Stimulated activated CD8-positive, alpha-beta memory T cell treated with anti-CD3 and anti-CD28 coated beads, Interleukin-7, amount 100 ng/mL, for 48 hours (primary cell): Measurements from ENCODE around the gene MSL1.

Source experiments
- DNase-seq, 2 donors: peaks; one replicate each; pipeline ENCODE4 v3.0.0-alpha.2; 2020; ENCODE audit warnings: low read depth in 1 of 2; ENCODE audit errors: extremely low read depth in 1 of 2

Gene MSL1

DNA sequence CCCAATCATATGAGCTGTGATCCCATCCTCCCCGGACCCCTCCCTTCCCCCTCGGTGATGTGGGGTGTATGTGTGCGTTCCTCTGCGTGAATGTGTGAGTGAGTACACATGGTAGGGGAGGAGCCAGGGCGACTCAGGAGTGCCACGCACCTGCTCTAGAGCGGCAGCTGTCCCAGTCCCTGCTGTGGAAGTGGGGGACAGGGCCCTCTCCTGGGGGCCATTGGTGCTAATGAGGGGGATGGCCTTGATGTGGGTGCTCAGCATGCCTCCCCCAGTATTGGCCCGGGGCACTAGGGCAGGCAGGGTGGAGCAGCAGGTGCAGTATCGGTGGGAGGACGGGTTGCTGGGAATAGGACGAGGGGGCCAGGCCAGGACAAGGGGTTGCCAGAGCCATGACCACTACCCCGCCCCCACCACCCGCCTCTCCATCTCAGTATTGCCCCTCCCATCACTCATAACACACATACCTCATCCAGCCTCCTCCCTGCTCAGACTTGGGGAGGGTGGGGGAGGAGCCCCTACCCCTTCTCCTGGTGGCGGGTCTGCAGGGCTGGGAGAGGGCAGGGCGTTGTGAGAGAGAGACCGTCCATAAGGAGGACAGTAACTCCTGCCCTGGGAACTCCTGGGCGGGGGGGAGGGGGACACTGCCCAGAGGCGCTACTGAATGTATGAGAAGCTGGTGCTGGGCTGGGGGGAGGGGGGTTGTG lies 29.9 kb upstream of the MSL1 start:
- DNase-seq, result no peak

- DNase-seq, result no peak
Measured at GRCh38 chr17:40092581-40092980, 29.2 kb upstream of the MSL1 start.

- DNase-seq, result no peak
Measured at GRCh38 chr17:40093005-40093579, 28.7 kb upstream of the MSL1 start.

DNA sequence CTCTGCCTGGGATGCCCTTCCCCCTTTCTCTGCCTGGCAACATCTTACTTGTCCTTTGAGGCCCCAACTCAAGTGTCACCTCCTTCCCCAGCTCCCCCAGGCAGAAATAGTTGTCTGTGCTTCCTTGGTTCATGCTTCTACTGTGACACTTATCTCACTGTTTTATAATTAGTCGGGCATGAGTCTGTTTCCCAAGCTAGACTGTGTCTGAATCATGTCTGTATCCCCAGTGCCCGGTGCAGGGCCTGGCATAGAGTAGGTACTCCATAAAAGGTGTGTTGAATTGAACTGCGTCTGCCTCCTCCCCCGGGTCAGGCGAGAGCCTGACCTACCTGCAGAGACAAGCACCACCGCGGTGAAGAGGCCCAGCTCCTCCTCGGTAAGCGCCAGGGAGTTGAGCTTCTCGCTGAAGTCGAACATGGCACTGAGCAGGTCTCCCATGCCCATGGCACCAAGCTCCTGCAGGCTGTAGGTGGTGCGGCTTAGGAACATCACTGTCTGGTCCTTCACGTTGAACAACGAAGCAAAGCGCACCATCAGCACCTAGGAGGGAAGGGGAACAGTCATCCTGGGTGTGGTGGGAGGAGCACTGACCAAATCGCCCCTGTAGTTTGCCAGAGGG lies 28.1 kb upstream of the MSL1 start:
- no peak for DNase-seq

GRCh38 chr17:40094874-40095273 lies 26.9 kb upstream of the MSL1 start:
- DNase-seq, result no peak

- DNase-seq, result no peak
Measured at GRCh38 chr17:40095351-40095943, 26.3 kb upstream of the MSL1 start.

GRCh38 chr17:40095944-40096791 lies 25.6 kb upstream of the MSL1 start:
- DNase-seq, result peak; percentile 49 to 84

DNA sequence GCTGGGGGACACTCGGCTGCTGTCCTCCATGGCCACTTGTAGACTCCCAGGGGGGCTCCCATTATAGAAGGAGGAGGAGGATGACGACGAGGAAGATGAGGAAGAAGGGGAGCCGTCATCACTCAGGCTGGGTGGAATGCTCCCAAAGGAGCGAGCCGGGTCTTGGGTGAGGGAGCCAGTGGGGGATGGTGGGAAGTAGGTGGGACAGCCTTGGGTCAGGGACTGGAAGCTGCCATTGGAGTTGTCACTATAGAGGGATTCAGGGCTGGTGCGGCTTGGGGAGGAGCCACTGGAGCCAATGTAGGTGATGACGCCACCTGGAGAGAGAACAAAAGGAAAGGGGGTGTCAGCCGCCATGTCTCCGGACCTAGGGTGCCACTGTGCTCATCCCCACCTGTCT lies 24.7 kb upstream of the MSL1 start:
- no peak for DNase-seq

DNA sequence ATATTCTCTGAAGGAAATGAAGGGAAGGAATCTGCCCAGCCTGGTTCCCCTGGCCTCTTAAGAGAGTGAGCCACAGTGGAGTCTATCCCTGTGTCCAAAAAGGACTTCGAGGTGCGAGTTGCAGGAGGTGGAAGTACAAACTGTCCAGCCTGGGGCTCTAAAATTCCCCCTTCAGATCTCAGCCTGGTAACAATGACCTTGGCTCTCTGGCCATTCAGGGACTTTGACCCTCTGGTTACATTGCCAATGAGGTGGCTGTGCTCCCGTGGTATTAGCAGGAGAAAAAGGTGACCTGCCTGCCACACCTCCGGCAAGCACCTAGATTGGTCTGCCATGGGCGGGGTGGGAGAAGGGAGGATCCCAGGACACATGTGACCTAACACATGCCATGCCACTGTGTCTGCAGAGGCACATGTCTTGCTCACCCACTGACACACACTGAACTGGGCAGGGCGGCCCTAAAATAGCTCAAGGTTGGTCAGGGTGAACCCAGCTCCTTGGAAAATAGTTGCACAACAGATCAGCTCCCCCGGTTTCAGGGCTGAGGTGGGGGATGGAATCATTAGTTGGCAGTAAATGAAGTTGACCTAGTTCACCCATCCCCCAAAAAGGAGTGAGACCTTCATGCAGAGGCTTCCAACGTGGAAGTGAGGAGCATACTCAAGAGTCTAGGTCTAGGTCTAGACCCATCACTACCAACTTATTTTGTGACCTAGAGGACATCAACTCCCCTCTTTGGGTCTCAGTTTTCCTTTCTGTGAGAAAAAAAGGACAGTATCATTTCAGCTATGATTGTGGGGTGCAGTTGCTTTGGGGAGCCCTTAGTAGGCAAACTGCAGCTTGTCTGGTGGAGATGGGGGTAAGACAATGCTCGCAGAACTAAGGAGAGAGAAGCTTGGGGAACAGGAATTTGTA lies 23.6 kb upstream of the MSL1 start:
- no peak for DNase-seq

DNA sequence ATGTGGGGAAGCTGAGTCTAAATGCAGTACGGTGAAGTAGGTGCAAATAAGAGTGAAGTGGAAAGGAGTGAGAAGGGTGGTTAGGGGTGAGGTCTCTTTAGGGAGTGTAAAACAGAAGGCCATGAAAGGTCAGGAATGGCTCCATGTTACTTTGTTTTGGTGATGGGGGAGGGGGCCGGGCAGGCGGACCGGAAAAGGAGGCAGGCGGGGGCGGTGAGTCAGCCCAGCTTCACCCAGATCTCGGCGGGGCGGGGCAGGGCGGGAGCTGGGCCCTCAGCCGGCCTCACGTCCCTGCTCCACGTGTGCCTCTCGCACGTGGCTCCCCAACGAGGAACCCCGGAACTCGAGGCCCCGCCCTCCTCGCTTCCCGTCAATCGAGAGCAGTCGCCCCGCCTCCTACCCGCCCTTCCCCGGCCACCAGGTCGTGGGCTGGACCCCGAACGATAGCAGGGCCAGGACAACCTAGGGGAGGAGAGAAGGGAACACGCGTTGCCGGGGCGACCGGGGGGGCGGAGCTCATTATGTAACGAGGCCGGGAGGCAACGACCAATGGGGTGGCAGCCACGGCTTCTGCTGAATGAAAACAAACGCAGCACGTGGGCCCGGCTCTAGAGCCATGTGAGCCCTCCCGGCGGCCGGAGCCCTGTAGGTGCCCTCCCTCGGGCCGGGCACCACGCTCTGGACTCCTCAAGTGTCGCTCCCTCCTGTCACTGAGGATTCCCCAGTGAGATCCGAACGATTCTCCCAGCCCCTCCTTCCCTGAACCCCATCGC lies 22.7 kb upstream of the MSL1 start:
- DNase-seq, result peak; percentile 98 to 99

- no peak for DNase-seq
Measured at GRCh38 chr17:40099619-40100418, 22.0 kb upstream of the MSL1 start.

DNA sequence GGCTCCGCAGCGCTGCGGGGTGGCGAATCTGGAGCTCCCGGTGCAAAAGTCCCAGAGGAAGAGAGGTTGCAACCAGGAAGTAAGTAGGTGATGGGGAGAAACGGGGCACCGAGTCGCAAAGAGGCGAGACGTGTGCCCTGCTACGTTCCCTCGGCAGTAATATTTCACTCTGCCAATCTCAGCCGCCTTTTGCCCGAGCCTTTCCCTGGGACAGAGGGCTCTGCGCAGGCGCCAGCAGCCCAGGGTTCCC lies 21.4 kb upstream of the MSL1 start, which contains the start of gene NR1D1:
Gene NR1D1, minus strand, starts transcription at position 171 of the 250 bp plus-strand sequence. CDS start 495 bp downstream, outside the sequence.
- no peak for DNase-seq

DNA sequence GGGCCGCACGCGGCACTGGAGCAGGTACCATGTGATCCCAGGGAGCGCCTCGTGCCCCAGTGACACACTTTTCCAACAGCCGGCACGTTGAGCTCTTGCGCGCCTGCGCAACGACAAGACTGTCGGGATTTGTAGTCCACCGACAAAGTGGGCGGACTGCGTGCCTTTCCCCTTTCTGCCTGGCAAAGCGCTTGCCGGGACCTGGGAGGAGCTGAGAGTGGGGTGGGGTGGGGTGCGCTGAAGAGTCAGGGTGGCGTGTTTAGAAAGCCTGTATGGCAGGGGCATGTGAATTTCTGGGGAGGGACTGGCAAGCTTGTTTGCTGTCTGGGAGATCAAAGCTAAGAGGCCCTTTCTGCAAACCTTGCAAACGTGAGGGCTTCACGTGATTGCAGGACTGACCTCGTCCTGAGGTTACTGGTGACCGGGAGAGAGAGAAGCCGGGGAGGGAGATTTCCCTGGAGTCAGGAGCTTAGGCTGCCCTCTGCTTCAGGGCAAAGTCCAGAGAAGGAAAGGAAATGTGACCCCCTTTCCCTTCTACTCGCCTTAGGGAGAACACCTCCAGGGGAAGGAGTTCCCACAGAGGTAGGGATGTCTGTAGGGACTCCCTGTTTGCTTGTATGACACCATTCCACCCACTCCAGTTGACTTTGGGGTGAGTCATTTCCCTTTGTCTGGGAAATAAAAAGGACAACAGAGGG lies 21.0 kb upstream of the MSL1 start:
- DNase-seq, result peak; percentile 78 to 92

GRCh38 chr17:40101367-40102210 lies 20.2 kb upstream of the MSL1 start:
- DNase-seq, result no peak

- no peak for DNase-seq
Measured at GRCh38 chr17:40103071-40103661, 18.6 kb upstream of the MSL1 start.

DNA sequence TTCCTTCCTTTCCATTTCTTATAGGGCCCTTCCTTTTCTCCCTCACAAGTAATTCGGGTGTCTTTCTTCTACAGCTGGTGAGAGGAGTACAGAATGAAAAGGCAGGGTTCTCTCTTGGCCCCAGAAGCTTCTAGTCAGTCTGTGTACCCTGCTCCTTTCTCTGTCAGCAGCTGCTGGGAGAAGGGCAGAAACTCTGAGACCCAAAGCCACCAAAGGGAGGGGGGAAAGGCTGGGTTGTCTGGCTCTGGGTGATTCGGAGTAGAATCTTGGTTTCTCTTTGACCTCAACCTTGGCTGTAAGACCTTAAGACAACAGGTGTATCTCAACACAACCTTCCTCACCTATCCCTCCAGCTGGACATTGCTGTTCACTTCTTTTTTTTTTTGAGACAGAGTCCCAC lies 18.1 kb upstream of the MSL1 start:
- DNase-seq, result no peak
